CD4-positive, alpha-beta T cell treated with Interleukin-21 for 1 hour (primary cell): ENCODE data around the gene STRN3.
A peak's percentile ranks its signal among the peaks of the same experiment; 100 is the strongest.
"Not testable (repeated sequence)": the region's sequence is repeated elsewhere in the genome, so short reads cannot be mapped to it uniquely, and the experiment has no call there.

Experiments used
- DNase-seq: peaks from one replicate; pipeline ENCODE4 v3.0.0-alpha.2; 2020

STRN3 gene

DNA sequence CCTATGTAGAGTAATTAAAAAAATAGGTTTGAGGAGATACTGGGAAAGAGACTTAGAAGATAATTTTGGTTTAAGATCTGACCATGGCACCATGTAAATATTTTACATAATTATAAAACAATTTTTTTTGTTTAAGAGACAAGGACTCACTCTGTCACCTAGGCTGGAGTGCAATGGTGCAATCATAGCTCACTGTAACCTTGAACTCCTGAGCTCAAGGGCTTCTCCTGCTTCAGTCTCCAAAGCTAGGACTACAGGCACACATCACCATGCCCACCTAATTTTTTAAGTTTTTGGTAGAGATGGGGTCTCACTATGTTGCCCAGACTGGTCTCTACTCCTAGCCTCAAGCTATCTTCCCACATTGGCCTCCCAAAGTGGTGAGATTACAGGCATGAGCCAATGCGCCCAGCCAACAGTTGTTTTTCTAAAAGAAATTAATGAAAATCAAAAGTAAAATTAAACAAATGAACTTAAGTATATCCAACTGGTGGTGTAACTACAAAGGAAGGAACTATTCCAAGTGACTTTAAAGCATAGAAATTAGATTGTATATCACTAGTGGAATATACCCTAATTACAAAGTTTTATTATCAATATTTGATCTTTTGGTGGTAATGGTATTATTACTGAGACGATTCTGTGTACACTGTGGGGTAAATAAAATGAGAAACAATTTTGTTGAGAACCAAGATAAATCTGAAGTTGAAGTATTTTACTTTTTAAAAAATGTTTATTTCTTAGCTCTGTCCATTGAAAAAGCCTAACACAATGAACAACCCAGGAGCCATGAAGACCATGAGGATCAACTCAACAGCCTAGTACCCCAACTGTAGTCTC, 122.7 kb downstream of the STRN3 start:
- no peak for DNase-seq

- not testable (repeated sequence) for DNase-seq
Measured at GRCh38 chr14:30897121-30897520, 129.1 kb downstream of the STRN3 start.

DNA sequence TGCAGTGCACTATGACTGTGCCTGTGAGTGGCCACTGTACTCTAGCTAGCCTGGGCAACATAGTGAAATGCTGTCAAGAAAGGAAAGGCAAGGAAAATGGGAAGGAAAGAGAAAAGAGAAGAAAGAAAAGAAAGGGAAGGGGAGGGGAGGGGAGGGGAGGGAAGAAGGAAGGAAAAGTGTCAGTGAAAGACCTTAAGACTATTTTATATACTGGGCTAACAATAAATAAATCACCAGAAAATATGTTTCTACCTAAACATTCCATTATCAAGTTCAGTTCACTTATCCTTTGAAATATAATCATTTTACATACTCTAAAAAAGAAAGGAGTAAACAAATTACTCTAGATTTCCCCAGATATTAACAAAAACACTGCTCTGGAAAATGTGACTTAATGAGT, 129.7 kb downstream of the STRN3 start:
- DNase-seq = no peak

- no peak for DNase-seq
Measured at GRCh38 chr14:30894923-30895515, 131.2 kb downstream of the STRN3 start.

DNA sequence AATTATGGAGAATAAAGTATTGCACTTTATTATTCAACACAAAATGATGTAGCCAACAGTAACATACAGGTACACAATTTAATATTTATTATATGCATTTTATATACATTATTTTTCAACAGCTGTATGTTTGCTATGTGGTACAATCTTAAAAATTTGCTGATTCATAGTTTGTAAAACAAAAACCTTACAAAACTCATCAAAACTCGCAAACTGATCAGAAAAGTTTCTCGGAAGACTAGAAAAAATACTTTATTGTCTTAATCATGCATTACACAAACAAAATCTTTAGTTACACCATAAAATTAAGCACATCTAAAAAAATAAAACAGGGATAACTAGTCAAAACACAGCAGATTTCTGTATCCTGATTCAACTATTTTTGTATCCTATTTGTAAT, 132.4 kb downstream of the STRN3 start:
- DNase-seq = no peak

GRCh38 chr14:30889244-30889594, 137.0 kb downstream of the STRN3 start:
- DNase-seq = no peak

DNA sequence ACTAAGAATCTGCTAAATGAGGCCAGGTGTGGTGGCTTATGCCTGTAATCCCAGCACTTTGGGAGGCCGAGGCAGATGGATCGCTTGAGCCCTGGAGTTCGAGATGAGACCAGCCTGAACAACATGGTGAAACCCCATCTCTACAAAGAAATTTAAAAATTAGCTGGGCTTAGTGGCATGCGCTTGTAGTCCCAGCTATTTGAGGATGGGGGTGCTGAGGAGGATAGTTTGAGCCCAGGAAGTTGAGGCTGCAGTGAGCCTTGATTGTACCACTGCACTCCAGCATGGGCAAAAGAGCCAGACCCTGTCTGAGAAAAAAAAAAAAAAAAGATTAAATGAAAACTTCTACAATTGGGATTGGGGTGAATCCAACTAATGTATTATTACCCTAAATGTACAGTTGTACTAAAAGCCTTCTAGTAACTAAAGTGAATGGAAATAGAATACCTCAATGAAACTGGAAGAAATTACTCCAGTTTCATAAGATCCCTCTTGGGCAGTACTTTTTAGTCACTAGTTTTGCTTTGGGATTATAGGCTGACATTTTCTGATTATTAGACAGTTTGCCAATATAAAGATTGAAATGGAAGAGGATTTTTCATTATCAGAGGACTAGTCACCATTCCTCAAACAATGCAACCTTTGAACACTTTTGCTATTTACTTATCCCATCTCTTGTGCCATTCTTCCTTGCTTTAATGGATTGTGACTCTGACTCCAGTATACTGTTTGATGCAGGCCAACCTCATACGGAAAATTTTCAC, 137.5 kb downstream of the STRN3 start:
- DNase-seq = no peak

GRCh38 chr14:30885840-30886740, 140.1 kb downstream of the STRN3 start:
- no peak for DNase-seq

GRCh38 chr14:30884901-30885300, 141.3 kb downstream of the STRN3 start:
- no peak for DNase-seq

DNA sequence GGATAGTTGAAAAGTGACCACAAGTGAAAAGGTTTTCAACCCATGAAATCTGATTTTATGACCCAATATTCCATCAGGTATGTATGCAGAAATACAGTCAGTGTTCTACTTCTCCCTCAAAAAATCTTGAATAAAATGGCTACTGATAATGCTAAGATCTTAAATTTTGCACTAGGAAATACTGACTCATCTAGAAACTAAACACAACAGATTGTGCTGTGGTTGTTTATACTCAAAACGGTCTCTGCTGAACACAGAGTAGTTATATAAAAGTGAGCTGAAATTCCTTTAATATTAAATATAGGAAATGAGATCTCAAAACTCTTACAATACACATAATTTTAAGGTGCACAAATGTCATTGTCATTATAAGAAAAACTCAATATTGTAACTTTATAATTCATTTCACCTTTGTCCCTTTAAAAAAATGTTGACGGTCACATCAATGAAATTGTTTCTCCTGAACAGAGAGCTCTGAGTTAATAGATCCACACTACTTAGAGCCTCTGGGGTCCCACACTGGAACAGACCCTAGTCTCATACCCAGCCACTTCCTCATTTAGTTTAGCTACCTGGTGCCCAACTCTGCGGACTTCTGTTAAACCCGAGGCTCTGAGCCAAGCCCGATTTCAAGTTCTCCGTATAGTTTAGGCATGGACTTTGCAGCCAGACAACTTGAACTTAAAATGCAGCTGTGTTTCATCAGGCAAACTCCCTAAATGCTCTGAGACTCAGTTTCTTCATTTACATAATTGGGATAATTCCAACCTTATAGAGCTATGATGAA, 142.5 kb downstream of the STRN3 start:
- DNase-seq = no peak

DNA sequence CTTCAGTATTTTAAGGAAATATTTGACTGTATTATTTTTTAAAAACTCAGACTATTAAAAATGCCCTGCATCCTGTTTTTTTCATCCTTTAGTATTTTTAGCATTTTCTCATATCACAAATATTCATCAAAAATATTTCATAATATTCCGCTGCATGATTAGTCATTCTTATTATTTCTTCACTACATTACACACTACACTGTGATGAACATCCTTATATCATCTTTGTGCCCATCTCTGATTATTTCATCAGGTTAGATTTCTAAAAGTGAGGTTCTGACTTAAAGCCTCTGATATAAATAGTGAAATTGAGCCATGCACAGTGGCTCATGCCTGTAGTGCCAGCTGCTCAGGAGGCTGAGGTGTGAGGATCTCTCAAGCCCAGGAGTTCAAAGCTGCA, 143.7 kb downstream of the STRN3 start:
- DNase-seq = no peak

DNA sequence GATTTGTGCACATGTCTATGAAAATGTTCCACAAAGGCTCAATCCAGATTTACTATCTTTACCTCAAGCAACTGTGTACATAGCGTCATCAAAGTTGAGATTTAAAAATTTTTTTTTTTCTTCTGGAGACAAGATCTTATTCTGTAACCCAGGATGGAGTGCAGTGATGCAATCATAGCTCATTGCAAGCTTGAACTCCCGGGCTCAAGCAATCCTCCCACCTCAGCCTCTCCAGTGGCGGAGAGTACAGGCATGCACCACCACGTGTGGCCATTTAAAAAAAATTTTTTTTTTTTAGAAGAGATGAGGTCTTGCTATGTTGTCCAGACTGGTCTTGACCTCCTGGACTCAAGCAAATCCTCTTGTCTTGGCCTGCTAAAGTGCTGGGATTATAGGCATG, 149.5 kb downstream of the STRN3 start:
- DNase-seq = no peak

- DNase-seq = no peak
Measured at GRCh38 chr14:30875788-30876053, 150.5 kb downstream of the STRN3 start.

DNA sequence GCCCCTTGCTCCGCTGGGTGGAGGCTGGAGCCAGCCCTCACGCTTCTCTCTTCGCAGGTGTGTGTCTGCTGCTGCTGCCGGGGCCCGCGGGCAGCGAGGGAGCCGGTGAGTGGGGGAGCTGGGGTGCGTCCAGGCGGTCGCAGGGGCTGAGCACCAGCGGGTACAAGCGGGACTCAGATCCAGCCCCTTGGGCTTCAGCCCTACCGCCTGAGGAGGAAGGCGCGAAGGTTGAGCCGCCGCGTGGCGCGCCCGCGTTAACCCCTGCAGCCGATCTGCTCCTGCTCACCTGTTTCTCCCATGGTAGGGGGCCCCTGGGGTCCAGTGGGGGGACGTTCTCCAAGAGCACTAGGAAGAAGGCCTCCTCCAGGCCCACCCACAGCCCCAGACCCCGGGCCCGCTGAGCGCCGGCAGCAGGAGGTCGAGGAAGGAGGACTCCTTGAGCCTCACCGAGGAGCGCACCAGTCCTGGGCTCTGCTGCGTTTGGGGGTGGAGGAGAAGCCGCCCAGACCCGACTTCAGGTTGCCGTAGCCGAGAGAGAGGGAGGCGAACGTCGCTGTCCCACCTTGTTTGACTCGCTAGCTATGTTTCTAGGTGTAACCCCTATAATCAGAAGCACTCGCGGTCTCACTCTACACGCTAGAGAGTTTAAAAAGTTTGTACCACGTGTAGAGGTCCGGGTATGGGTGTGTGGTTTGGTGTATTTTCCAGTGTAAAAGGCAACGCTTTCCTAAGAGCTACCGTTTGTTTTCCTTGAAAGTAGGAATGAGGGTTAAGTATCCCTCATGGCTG, 151.0 kb downstream of the STRN3 start:
- no peak for DNase-seq

DNA sequence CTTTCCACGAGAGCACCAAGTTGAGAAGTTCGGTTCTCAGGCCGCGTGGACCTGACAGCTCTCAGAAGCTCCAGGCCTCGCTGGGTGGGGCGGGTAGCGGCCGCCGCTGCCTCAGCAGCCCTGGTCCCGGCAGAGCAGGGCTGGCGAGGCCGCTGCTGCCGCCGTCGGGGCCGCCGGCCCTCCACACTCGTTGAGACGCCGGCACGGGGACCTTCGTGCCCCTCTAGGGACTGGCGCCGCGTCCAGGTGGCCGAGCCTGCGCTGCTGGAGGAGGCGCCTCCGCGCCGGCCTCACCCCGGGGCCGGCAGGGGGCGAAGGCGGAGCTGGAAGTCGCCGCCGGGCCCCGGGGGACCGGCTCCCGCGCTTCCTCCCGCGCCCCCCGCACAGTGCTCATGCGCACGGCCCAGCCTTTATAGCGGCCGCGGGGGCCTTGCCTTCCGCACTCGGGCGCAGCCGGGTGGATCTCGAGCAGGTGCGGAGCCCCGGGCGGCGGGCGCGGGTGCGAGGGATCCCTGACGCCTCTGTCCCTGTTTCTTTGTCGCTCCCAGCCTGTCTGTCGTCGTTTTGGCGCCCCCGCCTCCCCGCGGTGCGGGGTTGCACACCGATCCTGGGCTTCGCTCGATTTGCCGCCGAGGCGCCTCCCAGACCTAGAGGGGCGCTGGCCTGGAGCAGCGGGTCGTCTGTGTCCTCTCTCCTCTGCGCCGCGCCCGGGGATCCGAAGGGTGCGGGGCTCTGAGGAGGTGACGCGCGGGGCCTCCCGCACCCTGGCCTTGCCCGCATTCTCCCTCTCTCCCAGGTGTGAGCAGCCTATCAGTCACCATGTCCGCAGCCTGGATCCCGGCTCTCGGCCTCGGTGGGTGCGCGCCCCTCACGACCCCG, 151.8 kb downstream of the STRN3 start, which contains the start of gene COCH:
Gene COCH (plus strand): TSS at position 440 of the 879 bp plus-strand sequence. CDS start 380 bp downstream, at position 820.
- peak; percentile 9 for DNase-seq

GRCh38 chr14:30873308-30874119, 152.7 kb downstream of the STRN3 start:
- DNase-seq = no peak

DNA sequence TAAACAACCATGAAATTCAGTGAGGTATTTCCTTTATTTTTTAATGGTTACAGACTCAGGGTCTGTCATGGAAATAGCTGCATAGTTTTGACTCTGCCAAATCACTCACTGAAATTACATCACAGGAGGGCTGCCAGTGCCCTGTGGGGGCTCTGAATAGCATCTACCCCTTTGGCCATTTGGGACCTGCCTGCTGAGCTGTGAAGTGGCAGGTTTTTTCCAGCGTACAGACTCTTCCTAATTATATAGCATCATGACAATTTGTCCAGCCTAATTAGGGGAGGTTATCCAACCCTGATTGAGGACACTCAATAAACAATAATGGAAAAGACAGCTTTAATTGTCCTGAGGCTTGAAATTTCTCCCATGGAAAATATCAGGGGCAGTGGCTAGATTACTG, 153.6 kb downstream of the STRN3 start:
- DNase-seq = no peak

GRCh38 chr14:30869551-30870155, 156.5 kb downstream of the STRN3 start:
- no peak for DNase-seq

DNA sequence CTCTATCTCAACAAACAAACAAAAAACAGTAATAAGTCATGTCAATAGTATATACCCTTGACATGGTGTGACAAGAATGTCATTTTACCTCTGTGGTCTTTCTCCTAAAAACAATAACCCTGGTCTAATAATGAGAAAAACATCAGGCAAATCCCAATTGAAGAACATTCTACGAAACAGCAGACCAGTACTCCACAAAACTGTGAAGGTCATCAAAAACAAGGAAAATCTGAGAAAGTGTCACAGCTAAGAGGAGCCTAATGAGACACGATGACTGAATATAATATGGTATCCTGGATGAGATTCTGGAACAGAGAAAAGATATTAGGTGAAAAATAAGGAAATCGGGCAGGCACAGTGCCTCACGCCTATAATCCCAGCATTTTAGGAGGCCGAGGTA, 157.4 kb downstream of the STRN3 start:
- DNase-seq = no peak
